HepG2 (cell line): ENCODE measurements around the gene COL25A1.

Source experiments
- JUND ChIP-seq: sonication (generic); formaldehyde crosslinking; IDR thresholded peaks from 2 replicates; pipeline ENCODE4 v1.8.0; 2022; ENCODE audit warnings: mild to moderate bottlenecking, missing genetic modification reagents
- KAT8 ChIP-seq: IDR thresholded peaks from 2 replicates; pipeline ENCODE4 v1.6.1; 2016; ENCODE audit warnings: missing genetic modification reagents, missing compliant biosample characterization
- SAFB2 ChIP-seq: sonication (generic); formaldehyde crosslinking; IDR thresholded peaks from 2 replicates; pipeline ENCODE4 v1.5.1; 2020; ENCODE audit warnings: missing genetic modification reagents, low read depth, mild to moderate bottlenecking, borderline replicate concordance
- SMC3 ChIP-seq: IDR thresholded peaks from 2 replicates; pipeline ENCODE4 v1.6.1; 2011; ENCODE audit warnings: low read length, improper control_type of control experiment
- USF2 ChIP-seq, 2 experiments: sonication (generic) in 1 of 2; formaldehyde crosslinking in 1 of 2; IDR thresholded peaks; 2 replicates each; pipeline versions ENCODE4 v1.5.1 to v1.6.1; 2011 to 2020; ENCODE audit warnings: borderline replicate concordance in 1 of 2, low read depth in 1 of 2, low read length in 1 of 2, mild to moderate bottlenecking in 1 of 2, missing genetic modification reagents in 1 of 2, moderate library complexity in 1 of 2
- YY1 ChIP-seq: IDR thresholded peaks from 2 replicates; pipeline ENCODE4 v1.6.1; 2011; ENCODE audit warnings: low read length, low read depth, moderate library complexity, mild to moderate bottlenecking; ENCODE audit not compliant: insufficient read depth, insufficient replicate concordance
- TF ChIP-seq, protein P1 (sequence below): sonication (generic); formaldehyde crosslinking; IDR thresholded peaks from 2 replicates; pipeline ENCODE4 v1.4.0; 2020; ENCODE audit warnings: mild to moderate bottlenecking, missing genetic modification reagents
- TF ChIP-seq, protein P2 (sequence below): sonication (generic); formaldehyde crosslinking; IDR thresholded peaks from 2 replicates; pipeline ENCODE4 v1.5.0; 2020; ENCODE audit warnings: mild to moderate bottlenecking, missing genetic modification reagents, moderate library complexity

DNA sequence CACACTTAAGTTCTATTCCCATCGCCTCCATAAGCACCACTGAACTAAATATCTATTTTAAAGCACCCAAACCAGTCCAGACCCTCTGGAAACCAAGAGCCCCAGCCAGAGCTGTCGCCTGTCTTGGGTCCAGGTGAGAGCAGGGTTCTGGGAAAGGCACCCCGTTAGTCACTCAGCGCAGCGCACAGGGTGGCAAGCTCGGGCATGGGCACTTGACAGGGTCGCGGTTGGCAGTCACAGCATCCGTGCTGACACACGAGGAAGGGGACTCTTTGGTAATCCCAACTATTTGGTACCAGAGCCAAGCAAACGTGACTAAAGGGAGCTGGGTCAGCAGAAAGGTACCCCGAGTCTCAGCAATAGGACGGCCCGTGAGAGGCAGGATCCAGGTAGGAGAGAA is 515.4 kb downstream of the COL25A1 start:
- TF ChIP-seq KAT8 (CRISPR knock-in tag), result no peak
- no peak for TF ChIP-seq JUND
- TF ChIP-seq SAFB2 (CRISPR knock-in tag), result no peak
- no peak for TF ChIP-seq SMC3
- TF ChIP-seq, protein P1, sequence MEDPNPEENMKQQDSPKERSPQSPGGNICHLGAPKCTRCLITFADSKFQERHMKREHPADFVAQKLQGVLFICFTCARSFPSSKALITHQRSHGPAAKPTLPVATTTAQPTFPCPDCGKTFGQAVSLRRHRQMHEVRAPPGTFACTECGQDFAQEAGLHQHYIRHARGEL (CRISPR knock-in tag), result no peak
- no peak for TF ChIP-seq USF2 (IDR thresholded peaks at IDR 0.05; ENCODE audit: low read depth, low read length)
- TF ChIP-seq USF2 (CRISPR knock-in tag; IDR thresholded peaks at IDR 0.05; ENCODE audit: borderline replicate concordance), result no peak
- TF ChIP-seq YY1, result no peak
- TF ChIP-seq, protein P2, sequence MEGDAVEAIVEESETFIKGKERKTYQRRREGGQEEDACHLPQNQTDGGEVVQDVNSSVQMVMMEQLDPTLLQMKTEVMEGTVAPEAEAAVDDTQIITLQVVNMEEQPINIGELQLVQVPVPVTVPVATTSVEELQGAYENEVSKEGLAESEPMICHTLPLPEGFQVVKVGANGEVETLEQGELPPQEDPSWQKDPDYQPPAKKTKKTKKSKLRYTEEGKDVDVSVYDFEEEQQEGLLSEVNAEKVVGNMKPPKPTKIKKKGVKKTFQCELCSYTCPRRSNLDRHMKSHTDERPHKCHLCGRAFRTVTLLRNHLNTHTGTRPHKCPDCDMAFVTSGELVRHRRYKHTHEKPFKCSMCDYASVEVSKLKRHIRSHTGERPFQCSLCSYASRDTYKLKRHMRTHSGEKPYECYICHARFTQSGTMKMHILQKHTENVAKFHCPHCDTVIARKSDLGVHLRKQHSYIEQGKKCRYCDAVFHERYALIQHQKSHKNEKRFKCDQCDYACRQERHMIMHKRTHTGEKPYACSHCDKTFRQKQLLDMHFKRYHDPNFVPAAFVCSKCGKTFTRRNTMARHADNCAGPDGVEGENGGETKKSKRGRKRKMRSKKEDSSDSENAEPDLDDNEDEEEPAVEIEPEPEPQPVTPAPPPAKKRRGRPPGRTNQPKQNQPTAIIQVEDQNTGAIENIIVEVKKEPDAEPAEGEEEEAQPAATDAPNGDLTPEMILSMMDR (CRISPR knock-in tag), result no peak
